Heart right ventricle (tissue), 16 donors: Measurements from ENCODE around the gene KIF16B. TPM values are rescaled to one million over a fixed set of nuclear protein-coding genes. Genes with fewer than 3 reads are reported as not detected.

Experiments
- ATAC-seq, 8 donors: fragments of 200-7000 bp; cut with Tn5 transposase; one replicate each; pipeline ENCODE4 v1.9.1; 2020; ENCODE audit warnings: mild to moderate bottlenecking in 8 of 8, moderate library complexity in 8 of 8, moderate number of reproducible peaks in 1 of 8
- DNase-seq, 2 donors: peaks; one replicate each; pipeline ENCODE4 v3.0.0-alpha.2; 2020
- H3K27ac ChIP-seq, 10 donors: fragments of 200-600 bp; sonication (generic) in 2 of 10; one replicate each; pipeline versions ENCODE4 v1.5.0 to v1.8.0; 2020 to 2022; ENCODE audit warnings: mild to moderate bottlenecking in 3 of 10
- H3K27me3 ChIP-seq, 7 donors: fragments of 200-600 bp; one replicate each; pipeline ENCODE4 v1.8.0; 2021 to 2022; ENCODE audit warnings: mild to moderate bottlenecking in 2 of 7
- H3K36me3 ChIP-seq, 9 donors: fragments of 200-600 bp; sonication (generic) in 1 of 9; one replicate each; pipeline versions ENCODE4 v1.5.0 to v1.8.0; 2020 to 2022; ENCODE audit warnings: mild to moderate bottlenecking in 2 of 9
- H3K4me1 ChIP-seq, 9 donors: fragments of 200-600 bp; sonication (generic) in 1 of 9; one replicate each; pipeline versions ENCODE4 v1.5.0 to v1.8.0; 2020 to 2022; ENCODE audit warnings: mild to moderate bottlenecking in 4 of 9
- H3K4me3 ChIP-seq, 10 donors: fragments of 200-600 bp; sonication (generic) in 2 of 10; one replicate each; pipeline versions ENCODE4 v1.5.0 to v1.8.0; 2020 to 2022; ENCODE audit warnings: mild to moderate bottlenecking in 7 of 10, moderate library complexity in 2 of 10
- H3K9me3 ChIP-seq, 11 donors: fragments of 200-600 bp in 10 of 11; sonication (generic) in 2 of 11; one replicate each; pipeline versions ENCODE4 v1.5.0 to v1.8.0; 2013 to 2022; ENCODE audit warnings: mild to moderate bottlenecking in 2 of 11, control low read depth in 1 of 11, moderate library complexity in 1 of 11
- CTCF ChIP-seq, 9 donors: fragments of 200-600 bp; sonication (generic) in 2 of 9; IDR thresholded peaks; one replicate each; pipeline versions ENCODE4 v1.5.0 to v1.8.0; 2021 to 2022; ENCODE audit warnings: antibody characterized with exemption in 9 of 9, mild to moderate bottlenecking in 5 of 9, moderate library complexity in 1 of 9
- WGBS, 2 donors: extraction: QIAGEN DNeasy Blood & Tissue Kit; methylation state at CpG; one replicate each; pipeline ENCODE4 v1.1.7; 2013; ENCODE audit warnings: inconsistent platforms in 1 of 2; 5-methylcytosine and 5-hydroxymethylcytosine counted together
- intact Hi-C, 10 donors: fragments of 100-400 bp; cut with DNase I; formaldehyde crosslinking; loops; one replicate each; pipeline versions ENCODE4 v1.11.1 to v1.14.2; 2022
- polyA plus RNA-seq, 2 donors: library from polyadenylated mRNA; stranded (reverse); fragments of 200-250 nt; gene quantifications; one replicate each; pipeline ENCODE4 v1.2.3, GENCODE V29; 2013
- total RNA-seq, 10 donors: library from RNA; stranded (reverse); fragmentation: NEBNext Ultra II Directional in 3 of 10; extraction: Animal tissue kit (Norgen Biotek cat#: 25700) in 3 of 10; gene quantifications; one replicate each; pipeline versions ENCODE4 v1.2.1 to v1.2.4, GENCODE V29; 2021 to 2023
- donor health status: Arrhythmogenic right ventricular cardiomyopathy.
- donor health status: ischemic (EF 13 %, LVEDD 7.1; RV severe dilation, severe dysfunction).
- donor health status: healthy with polysubstance abuse.
- donor health status: DM: no; HTN: yes; CAD: no.
- donor health status: DM: no; HTN: no; CAD: no.
- donor health status: ischemic (EF 25% LVEDD 6.9; RV normal size, moderate dysfunction).
- donor health status: ischemic (EF 25% LVEDD 5.7; RV mildly dilated, moderate dysfunction).
- donor health status: healthy.
- donor health status: DM: yes; HTN: yes; CAD: no.
- donor health status: Ischemic cardiomyopathy.
- donor health status: ischemic (EF 35%, LVEDD 5.7; RV mildly dilated, moderate dysfunction).
- donor health status: nonischemic (EF 11% LVEDD 7.7; RV severe dilation, severe dysfunction).
- donor health status: DM: yes; HTN: yes; CAD: no.
- donor health status: PGD.
- donor health status: ischemic (EF 29% LVEDD 5.4; RV normal size, mild dysfunction).
- donor health status: nonischemic (EF 23%, LVEDD 6.1; RV moderate dilation, normal function).

Gene KIF16B
- total and polyA plus RNA-seq, 12 donors = 9.7 to 22.5 (median 17.9) TPM

GRCh38 chr20:16615199-16615598 is 42.0 kb upstream of the KIF16B start:
- intact Hi-C loops = no loop called here

GRCh38 chr20:16613954-16614353 is 40.7 kb upstream of the KIF16B start:
- TF ChIP-seq CTCF (IDR thresholded peaks at IDR 0.05) = no peak
- intact Hi-C loops = no loop called here
- no peak overlapping the region for H3K4me3 ChIP-seq
- 44 to 51% methylated on average over 6 of the region's 6 CpGs for WGBS, 2 donors
- DNase-seq (no peak), ATAC-seq (peak in 1 of 8 donors; percentile 46)
- peaks cover 0 to 13% (median 0%) of the 10 kb centered on the region in 11 donors for H3K9me3 ChIP-seq
- H3K27me3 ChIP-seq = no peaks in the 10 kb centered on the region
- peaks cover 0 to 13% (median under 1%) of the 10 kb centered on the region in 9 donors for H3K4me1 ChIP-seq
- no peak overlapping the region for H3K27ac ChIP-seq
- no peaks in the 10 kb centered on the region for H3K36me3 ChIP-seq

More at GRCh38 chr20:16615199-16615598, 42.0 kb upstream of the KIF16B start:
- H3K27me3 ChIP-seq = no peaks in the 10 kb centered on the region
- ATAC-seq = peak; percentile 53 to 89 (median 69)
- WGBS, 2 donors = 45 to 58% methylated on average over 7 of the region's 7 CpGs
- H3K27ac ChIP-seq = no peak overlapping the region
- no peak overlapping the region for H3K4me3 ChIP-seq
- H3K9me3 ChIP-seq = peaks cover 0 to 13% (median 0%) of the 10 kb centered on the region in 11 donors
- TF ChIP-seq CTCF (IDR thresholded peaks at IDR 0.05) = no peak
- no peaks in the 10 kb centered on the region for H3K36me3 ChIP-seq
- peak in 1 of 2 donors; percentile 29 for DNase-seq
- peaks cover 0 to 13% (median 0%) of the 10 kb centered on the region in 9 donors for H3K4me1 ChIP-seq

- Histone ChIP-seq H3K9me3 (peaks cover 0 to 13% (median 0%) of the 10 kb centered on the region in 11 donors), H3K27me3 (no peaks in the 10 kb centered on the region), H3K4me3 (no peak overlapping the region), H3K27ac (no peak overlapping the region), H3K4me1 (peaks cover 0 to 25% (median 10%) of the 10 kb centered on the region in 9 donors), H3K36me3 (no peaks in the 10 kb centered on the region)
- WGBS, 2 donors = 48 to 52% methylated on average over 2 of the region's 2 CpGs
- peak in 4 of 8 donors; percentile 26 to 72 (median 36) for ATAC-seq
- DNase-seq = peak; percentile 17 to 30
- TF ChIP-seq CTCF (IDR thresholded peaks at IDR 0.05) = no peak
- intact Hi-C loops = no loop called here
Measured at GRCh38 chr20:16612706-16613105, 39.5 kb upstream of the KIF16B start.

- ATAC-seq (no peak), DNase-seq (no peak)
- Histone ChIP-seq H3K9me3 (peaks cover 0 to 4% (median 0%) of the 10 kb centered on the region in 11 donors), H3K4me3 (no peak overlapping the region), H3K27me3 (no peaks in the 10 kb centered on the region), H3K27ac (no peak overlapping the region), H3K4me1 (peaks cover 0 to 31% (median 12%) of the 10 kb centered on the region in 9 donors), H3K36me3 (no peaks in the 10 kb centered on the region)
- TF ChIP-seq CTCF (IDR thresholded peaks at IDR 0.05) = no peak
- 91 to 93% methylated on average over 6 of the region's 6 CpGs for WGBS, 2 donors
- intact Hi-C loops = no loop called here
Measured at GRCh38 chr20:16611817-16612216, 38.6 kb upstream of the KIF16B start.
